Calu3 (cell line): ENCODE measurements around the gene PTPRN2. TPM values are rescaled to one million over a fixed set of nuclear protein-coding genes. Genes with fewer than 3 reads are reported as not detected.

Experiments used
- BruUV-seq: library from RNA; stranded (reverse); fragments of 400-500 nt; replicated peaks from 2 replicates; lab custom pipeline; 2021; lab: Mats Ljungman, UMichigan
- CTCF ChIA-PET: fragments of 300-600 bp; sonication (Branson Sonifier 250); formaldehyde crosslinking; loops from one replicate; lab custom pipeline; 2022; ENCODE audit warnings: antibody characterized with exemption; lab: Charles Lee
- DNase-seq: peaks from one replicate; pipeline ENCODE4 v3.0.0; 2022
- H3K27ac Mint-ChIP-seq: one replicate; pipeline ENCODE4 v1.8.0; 2022; ENCODE audit warnings: mixed read lengths; ENCODE audit not compliant: unreplicated experiment
- H3K27me3 Mint-ChIP-seq: one replicate; pipeline ENCODE4 v1.8.0; 2022; ENCODE audit warnings: mixed read lengths; ENCODE audit not compliant: unreplicated experiment
- H3K36me3 Mint-ChIP-seq: one replicate; pipeline ENCODE4 v1.8.0; 2022; ENCODE audit warnings: mild to moderate bottlenecking, moderate library complexity, mixed read lengths; ENCODE audit not compliant: insufficient read depth, unreplicated experiment
- H3K4me1 Mint-ChIP-seq: one replicate; pipeline ENCODE4 v1.8.0; 2022; ENCODE audit warnings: mild to moderate bottlenecking, low read depth, mixed read lengths; ENCODE audit not compliant: unreplicated experiment
- H3K4me3 Mint-ChIP-seq: one replicate; pipeline ENCODE4 v1.8.0; 2022; ENCODE audit warnings: mild to moderate bottlenecking, low read depth, moderate library complexity, mixed read lengths; ENCODE audit not compliant: unreplicated experiment
- H3K9me3 Mint-ChIP-seq: one replicate; pipeline ENCODE4 v1.8.0; 2022; ENCODE audit warnings: low read depth, mixed read lengths; ENCODE audit not compliant: unreplicated experiment
- CTCF ChIP-seq: fragments of 200-600 bp; IDR thresholded peaks from one replicate; pipeline ENCODE4 v1.8.0; 2022; ENCODE audit warnings: antibody characterized with exemption; ENCODE audit not compliant: unreplicated experiment
- intact Hi-C: fragments of 100-400 bp; cut with micrococcal nuclease; formaldehyde crosslinking; loops from one replicate; pipeline ENCODE4 v1.10.0; 2022; ENCODE audit not compliant: unreplicated experiment
- total RNA-seq: library from RNA; stranded (reverse); gene quantifications from 2 replicates; pipeline ENCODE4 v1.2.3, GENCODE V29; 2022

PTPRN2 gene
- total RNA-seq, 1 experiment from 2014 or later: 2.0 TPM

GRCh38 chr7:158488181-158488971, 99.2 kb downstream of the PTPRN2 start:
- CTCF ChIA-PET: no interaction called here
- Mint-ChIP-seq H3K27me3 (no peaks in the 10 kb centered on the region), H3K4me3 (no peak overlapping the region), H3K36me3 (no peaks in the 10 kb centered on the region), H3K4me1 (no peaks in the 10 kb centered on the region), H3K27ac (no peak overlapping the region), H3K9me3 (peaks cover 7% of the 10 kb centered on the region)
- DNase-seq: no peak
- TF ChIP-seq CTCF: no peak
- no TSS peak for BruUV-seq
- intact Hi-C loops: no loop called here

GRCh38 chr7:158487631-158488151, 99.9 kb downstream of the PTPRN2 start:
- Mint-ChIP-seq H3K27ac (no peak overlapping the region), H3K4me3 (no peak overlapping the region)

GRCh38 chr7:158486919-158487318, 100.7 kb downstream of the PTPRN2 start:
- intact Hi-C loops: no loop called here
- no TSS peak for BruUV-seq

More at GRCh38 chr7:158487631-158488151, 99.9 kb downstream of the PTPRN2 start:
- no peak for DNase-seq
- peaks cover 7% of the 10 kb centered on the region for H3K9me3 Mint-ChIP-seq
- intact Hi-C loops: no loop called here
- CTCF ChIA-PET: no interaction called here
- TF ChIP-seq CTCF: no peak
- BruUV-seq: no TSS peak
- no peaks in the 10 kb centered on the region for H3K27me3 Mint-ChIP-seq
- H3K4me1 Mint-ChIP-seq: no peaks in the 10 kb centered on the region
- no peaks in the 10 kb centered on the region for H3K36me3 Mint-ChIP-seq

More at GRCh38 chr7:158486919-158487318, 100.7 kb downstream of the PTPRN2 start:
- H3K4me1 Mint-ChIP-seq: no peaks in the 10 kb centered on the region
- H3K27ac Mint-ChIP-seq: no peak overlapping the region
- H3K9me3 Mint-ChIP-seq: peaks cover 7% of the 10 kb centered on the region
- TF ChIP-seq CTCF: no peak
- CTCF ChIA-PET: no interaction called here
- no peaks in the 10 kb centered on the region for H3K36me3 Mint-ChIP-seq
- no peaks in the 10 kb centered on the region for H3K27me3 Mint-ChIP-seq
- no peak overlapping the region for H3K4me3 Mint-ChIP-seq
- DNase-seq: no peak
